HL-60 (cell line): Measurements from ENCODE around the gene EP300.

Source experiments
- DNase-seq, 2 experiments: peaks; one replicate each; pipeline ENCODE4 v3.0.0-alpha.2; 2010 to 2020; ENCODE audit warnings: low read depth in 1 of 2, low spot score in 1 of 2
- H3K27ac ChIP-seq: fragments of 250-450 bp; sonication (Bioruptor Pico); replicated peaks from 2 replicates; pipeline ENCODE4 v1.5.1; 2020; ENCODE audit warnings: mild to moderate bottlenecking, moderate library complexity
- H3K27me3 ChIP-seq: fragments of 250-450 bp; sonication (Bioruptor Pico); 2 replicates; pipeline ENCODE4 v1.5.1; 2021; ENCODE audit warnings: mild to moderate bottlenecking, moderate library complexity; ENCODE audit not compliant: insufficient read depth, poor library complexity, severe bottlenecking
- H3K4me3 ChIP-seq: replicated peaks from 2 replicates; pipeline ENCODE4 v1.5.1; 2011; ENCODE audit warnings: mild to moderate bottlenecking, control low read depth, low read length; ENCODE audit not compliant: insufficient read depth
- GABPA ChIP-seq: IDR thresholded peaks from 2 replicates; pipeline ENCODE4 v1.6.1; 2012; ENCODE audit warnings: low read depth
- POLR2AphosphoS5 ChIP-seq: IDR thresholded peaks from 2 replicates; pipeline ENCODE4 v1.6.1; 2012; ENCODE audit warnings: low read depth
- SPI1 ChIP-seq: IDR thresholded peaks from 2 replicates; pipeline ENCODE4 v1.6.1; 2012; ENCODE audit warnings: low read depth, mild to moderate bottlenecking, borderline replicate concordance
- TF ChIP-seq, protein P1 (sequence below): IDR thresholded peaks from one replicate; pipeline ENCODE4 v1.5.1; 2011; ENCODE audit warnings: low read length, control low read depth, inconsistent platforms; ENCODE audit not compliant: insufficient read depth
- TF ChIP-seq, protein P2 (sequence below): IDR thresholded peaks from 2 replicates; pipeline ENCODE4 v1.6.1; 2012; ENCODE audit warnings: low read depth; ENCODE audit not compliant: insufficient replicate concordance

The EP300 gene

DNA sequence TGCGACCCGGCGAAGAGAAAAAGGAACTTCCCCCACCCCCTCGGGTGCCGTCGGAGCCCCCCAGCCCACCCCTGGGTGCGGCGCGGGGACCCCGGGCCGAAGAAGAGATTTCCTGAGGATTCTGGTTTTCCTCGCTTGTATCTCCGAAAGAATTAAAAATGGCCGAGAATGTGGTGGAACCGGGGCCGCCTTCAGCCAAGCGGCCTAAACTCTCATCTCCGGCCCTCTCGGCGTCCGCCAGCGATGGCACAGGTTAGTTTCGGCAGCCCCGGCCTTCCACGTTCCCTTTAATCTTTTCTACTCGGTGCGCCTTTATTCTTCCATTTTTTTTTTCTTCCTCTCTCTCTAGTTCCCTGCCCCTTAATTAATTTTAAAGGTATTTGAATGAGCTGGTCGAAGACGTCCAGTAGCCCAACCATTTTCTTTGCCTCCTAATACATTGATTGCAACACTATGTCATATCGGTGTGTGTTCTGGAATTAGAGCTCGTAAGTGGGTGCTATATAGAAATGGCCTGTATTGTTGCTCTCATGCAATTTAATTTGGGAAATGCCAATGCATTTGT is 537 bp downstream of the EP300 start:
- H3K27me3 ChIP-seq = no peaks in the 10 kb centered on the region
- peak overlapping the region; percentile 98 for H3K27ac ChIP-seq
- TF ChIP-seq GABPA = no peak
- TF ChIP-seq, protein P1, sequence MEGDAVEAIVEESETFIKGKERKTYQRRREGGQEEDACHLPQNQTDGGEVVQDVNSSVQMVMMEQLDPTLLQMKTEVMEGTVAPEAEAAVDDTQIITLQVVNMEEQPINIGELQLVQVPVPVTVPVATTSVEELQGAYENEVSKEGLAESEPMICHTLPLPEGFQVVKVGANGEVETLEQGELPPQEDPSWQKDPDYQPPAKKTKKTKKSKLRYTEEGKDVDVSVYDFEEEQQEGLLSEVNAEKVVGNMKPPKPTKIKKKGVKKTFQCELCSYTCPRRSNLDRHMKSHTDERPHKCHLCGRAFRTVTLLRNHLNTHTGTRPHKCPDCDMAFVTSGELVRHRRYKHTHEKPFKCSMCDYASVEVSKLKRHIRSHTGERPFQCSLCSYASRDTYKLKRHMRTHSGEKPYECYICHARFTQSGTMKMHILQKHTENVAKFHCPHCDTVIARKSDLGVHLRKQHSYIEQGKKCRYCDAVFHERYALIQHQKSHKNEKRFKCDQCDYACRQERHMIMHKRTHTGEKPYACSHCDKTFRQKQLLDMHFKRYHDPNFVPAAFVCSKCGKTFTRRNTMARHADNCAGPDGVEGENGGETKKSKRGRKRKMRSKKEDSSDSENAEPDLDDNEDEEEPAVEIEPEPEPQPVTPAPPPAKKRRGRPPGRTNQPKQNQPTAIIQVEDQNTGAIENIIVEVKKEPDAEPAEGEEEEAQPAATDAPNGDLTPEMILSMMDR = no peak
- TF ChIP-seq, protein P2, sequence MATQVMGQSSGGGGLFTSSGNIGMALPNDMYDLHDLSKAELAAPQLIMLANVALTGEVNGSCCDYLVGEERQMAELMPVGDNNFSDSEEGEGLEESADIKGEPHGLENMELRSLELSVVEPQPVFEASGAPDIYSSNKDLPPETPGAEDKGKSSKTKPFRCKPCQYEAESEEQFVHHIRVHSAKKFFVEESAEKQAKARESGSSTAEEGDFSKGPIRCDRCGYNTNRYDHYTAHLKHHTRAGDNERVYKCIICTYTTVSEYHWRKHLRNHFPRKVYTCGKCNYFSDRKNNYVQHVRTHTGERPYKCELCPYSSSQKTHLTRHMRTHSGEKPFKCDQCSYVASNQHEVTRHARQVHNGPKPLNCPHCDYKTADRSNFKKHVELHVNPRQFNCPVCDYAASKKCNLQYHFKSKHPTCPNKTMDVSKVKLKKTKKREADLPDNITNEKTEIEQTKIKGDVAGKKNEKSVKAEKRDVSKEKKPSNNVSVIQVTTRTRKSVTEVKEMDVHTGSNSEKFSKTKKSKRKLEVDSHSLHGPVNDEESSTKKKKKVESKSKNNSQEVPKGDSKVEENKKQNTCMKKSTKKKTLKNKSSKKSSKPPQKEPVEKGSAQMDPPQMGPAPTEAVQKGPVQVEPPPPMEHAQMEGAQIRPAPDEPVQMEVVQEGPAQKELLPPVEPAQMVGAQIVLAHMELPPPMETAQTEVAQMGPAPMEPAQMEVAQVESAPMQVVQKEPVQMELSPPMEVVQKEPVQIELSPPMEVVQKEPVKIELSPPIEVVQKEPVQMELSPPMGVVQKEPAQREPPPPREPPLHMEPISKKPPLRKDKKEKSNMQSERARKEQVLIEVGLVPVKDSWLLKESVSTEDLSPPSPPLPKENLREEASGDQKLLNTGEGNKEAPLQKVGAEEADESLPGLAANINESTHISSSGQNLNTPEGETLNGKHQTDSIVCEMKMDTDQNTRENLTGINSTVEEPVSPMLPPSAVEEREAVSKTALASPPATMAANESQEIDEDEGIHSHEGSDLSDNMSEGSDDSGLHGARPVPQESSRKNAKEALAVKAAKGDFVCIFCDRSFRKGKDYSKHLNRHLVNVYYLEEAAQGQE = no peak
- TF ChIP-seq POLR2AphosphoS5 = no peak
- TF ChIP-seq SPI1 = no peak
- peak overlapping the region; percentile 83 for H3K4me3 ChIP-seq
- peak; percentile 36 to 41 for DNase-seq

DNA sequence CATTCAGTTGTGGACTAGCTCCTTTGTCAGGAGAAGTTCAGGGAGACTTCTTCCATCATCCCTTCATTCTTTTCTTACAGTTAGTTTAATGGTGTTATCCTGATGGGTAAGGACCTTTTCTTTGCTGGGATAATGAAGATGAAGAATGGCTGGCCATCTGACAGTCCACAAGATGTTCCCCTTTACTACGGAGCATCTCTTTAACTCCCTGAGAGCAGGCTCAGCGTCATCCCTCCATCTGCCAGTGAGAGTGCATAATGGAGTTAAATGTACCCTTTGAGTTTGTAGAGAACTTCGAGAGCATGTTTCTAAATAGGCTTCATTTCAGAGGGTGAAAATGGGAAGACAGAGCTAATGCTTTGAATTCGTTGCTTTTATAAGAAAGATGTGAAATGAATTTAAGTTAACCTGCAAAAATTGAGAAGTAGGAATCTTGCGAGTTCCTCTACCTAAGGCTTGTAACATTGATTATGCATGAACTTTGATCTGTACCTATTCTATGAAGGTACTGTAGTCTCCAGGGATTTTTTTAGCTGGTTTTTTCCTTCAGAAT is 1.7 kb downstream of the EP300 start:
- TF ChIP-seq POLR2AphosphoS5 (no peak), GABPA (no peak), SPI1 (no peak)
- TF ChIP-seq, protein P2 = no peak
- TF ChIP-seq, protein P1 = no peak
- Histone ChIP-seq H3K27ac (no peak overlapping the region; the same call in 1 of the 2 replicates), H3K27me3 (no peaks in the 10 kb centered on the region), H3K4me3 (peak overlapping the region; percentile 83)
- peak in 1 of 2 experiments; percentile 49 for DNase-seq

DNA sequence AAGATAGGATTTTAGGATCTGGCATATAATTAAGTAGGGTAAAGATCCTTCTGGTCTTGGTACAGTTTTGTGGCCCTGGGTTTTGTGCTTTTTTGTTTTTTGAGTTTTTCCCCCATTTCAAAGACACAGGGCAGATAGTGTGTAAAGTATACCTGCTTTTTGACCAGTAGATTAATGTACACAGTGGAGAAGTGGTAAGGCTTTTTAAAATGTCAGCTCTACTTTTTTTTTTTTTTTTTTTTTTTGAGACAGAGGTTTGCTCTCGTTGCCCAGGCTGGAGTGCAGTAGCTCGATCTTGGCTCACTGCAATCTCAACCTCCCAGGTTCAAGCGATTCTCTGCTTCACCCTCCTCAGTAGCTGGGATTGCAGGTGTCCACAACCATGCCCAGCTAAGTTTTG is 4.0 kb downstream of the EP300 start:
- TF ChIP-seq, protein P2 = no peak
- TF ChIP-seq, protein P1 = no peak
- TF ChIP-seq SPI1 (no peak), GABPA (no peak), POLR2AphosphoS5 (no peak)

More for the DNA sequence above, 4.0 kb downstream of the EP300 start:
- H3K4me3 ChIP-seq = no peak overlapping the region
- H3K27ac ChIP-seq = no peak overlapping the region
- H3K27me3 ChIP-seq = no peaks in the 10 kb centered on the region
- no peak for DNase-seq
